Prostate gland (tissue), 2 donors: ENCODE results near the gene KIF17.

ENCODE experiments used
- POLR2A ChIP-seq: fragments of 450-650 bp; IDR thresholded peaks from one replicate; pipeline ENCODE4 v1.6.1; 2016; ENCODE audit warnings: antibody characterized with exemption, mild to moderate bottlenecking
- POLR2AphosphoS5 ChIP-seq: sonication (generic); formaldehyde crosslinking; IDR thresholded peaks from one replicate; pipeline ENCODE4 v1.6.1; 2017; ENCODE audit warnings: antibody characterized with exemption
- TF ChIP-seq, protein P1 (sequence below), 4 experiments: fragments of 200-600 bp in 2 of 4; fragments of 450-650 bp in 2 of 4; sonication (generic) in 2 of 4; IDR thresholded peaks; 1 replicate in 3 of 4; 2 replicates in 1 of 4; pipeline ENCODE4 v1.5.1; 2016 to 2019; ENCODE audit warnings: antibody characterized with exemption in 4 of 4, mild to moderate bottlenecking in 2 of 4, moderate library complexity in 2 of 4

DNA sequence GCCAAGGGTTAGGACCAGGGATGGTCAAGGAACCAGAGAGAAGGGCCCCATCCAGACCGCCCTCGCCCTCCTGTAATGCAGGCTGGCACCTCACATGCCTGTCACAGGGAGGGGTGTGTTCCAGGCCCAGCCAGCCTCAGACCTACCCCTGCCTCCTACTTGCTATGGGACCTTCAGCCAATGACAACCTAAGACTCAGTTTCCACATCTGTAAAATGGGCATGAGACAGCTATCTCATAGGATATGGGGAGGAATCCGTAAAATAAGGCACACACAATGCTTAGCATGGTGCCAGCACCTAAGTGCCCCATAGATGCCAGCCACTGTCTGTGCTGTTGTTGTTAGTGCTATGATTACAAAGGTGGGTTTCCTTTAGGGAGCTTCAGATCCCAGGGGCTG lies 7.9 kb downstream of the KIF17 start:
- TF ChIP-seq POLR2A: no peak
- no peak for TF ChIP-seq POLR2AphosphoS5
- TF ChIP-seq, protein P1, sequence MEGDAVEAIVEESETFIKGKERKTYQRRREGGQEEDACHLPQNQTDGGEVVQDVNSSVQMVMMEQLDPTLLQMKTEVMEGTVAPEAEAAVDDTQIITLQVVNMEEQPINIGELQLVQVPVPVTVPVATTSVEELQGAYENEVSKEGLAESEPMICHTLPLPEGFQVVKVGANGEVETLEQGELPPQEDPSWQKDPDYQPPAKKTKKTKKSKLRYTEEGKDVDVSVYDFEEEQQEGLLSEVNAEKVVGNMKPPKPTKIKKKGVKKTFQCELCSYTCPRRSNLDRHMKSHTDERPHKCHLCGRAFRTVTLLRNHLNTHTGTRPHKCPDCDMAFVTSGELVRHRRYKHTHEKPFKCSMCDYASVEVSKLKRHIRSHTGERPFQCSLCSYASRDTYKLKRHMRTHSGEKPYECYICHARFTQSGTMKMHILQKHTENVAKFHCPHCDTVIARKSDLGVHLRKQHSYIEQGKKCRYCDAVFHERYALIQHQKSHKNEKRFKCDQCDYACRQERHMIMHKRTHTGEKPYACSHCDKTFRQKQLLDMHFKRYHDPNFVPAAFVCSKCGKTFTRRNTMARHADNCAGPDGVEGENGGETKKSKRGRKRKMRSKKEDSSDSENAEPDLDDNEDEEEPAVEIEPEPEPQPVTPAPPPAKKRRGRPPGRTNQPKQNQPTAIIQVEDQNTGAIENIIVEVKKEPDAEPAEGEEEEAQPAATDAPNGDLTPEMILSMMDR (IDR thresholded peaks at IDR 0.05): no peak
